H9 (cell line): ENCODE results near the gene RALGAPA2. TPM values are rescaled to one million over a fixed set of nuclear protein-coding genes. Genes with fewer than 3 reads are reported as not detected.

ENCODE experiments used
- DNase-seq: peaks from one replicate; pipeline ENCODE4 v3.0.0-alpha.2; 2017
- H2AFZ ChIP-seq: one replicate; pipeline ENCODE4 v1.6.1; 2013; ENCODE audit warnings: mild to moderate bottlenecking, low read length, control low read depth, moderate library complexity
- H2AK5ac ChIP-seq: 2 replicates; pipeline ENCODE4 v1.6.1; 2013; ENCODE audit warnings: low read length, control low read depth, mixed read lengths; ENCODE audit not compliant: insufficient read length
- H2BK120ac ChIP-seq: one replicate; pipeline ENCODE4 v1.6.1; 2013; ENCODE audit warnings: low read depth, mild to moderate bottlenecking, low read length, control low read depth, inconsistent platforms; ENCODE audit not compliant: poor library complexity, severe bottlenecking
- H2BK12ac ChIP-seq: 2 replicates; pipeline ENCODE4 v1.6.1; 2013; ENCODE audit warnings: low read length, control low read depth, mixed read lengths, low read depth; ENCODE audit not compliant: insufficient read length
- H2BK15ac ChIP-seq: 2 replicates; pipeline ENCODE4 v1.6.1; 2013; ENCODE audit warnings: low read depth, low read length, control low read depth
- H2BK20ac ChIP-seq: one replicate; pipeline ENCODE4 v1.6.1; 2013; ENCODE audit warnings: low read depth, mild to moderate bottlenecking, low read length, control low read depth, inconsistent platforms; ENCODE audit not compliant: poor library complexity, severe bottlenecking
- H2BK5ac ChIP-seq: 2 replicates; pipeline ENCODE4 v1.6.1; 2013; ENCODE audit warnings: low read length, control low read depth, mixed read lengths; ENCODE audit not compliant: insufficient read length
- H3K14ac ChIP-seq: 2 replicates; pipeline ENCODE4 v1.6.1; 2013; ENCODE audit warnings: low read length, control low read depth; ENCODE audit not compliant: insufficient read depth
- H3K18ac ChIP-seq: 2 replicates; pipeline ENCODE4 v1.6.1; 2013; ENCODE audit warnings: low read depth, mild to moderate bottlenecking, mixed read lengths, low read length, control low read depth; ENCODE audit not compliant: insufficient read length
- H3K23ac ChIP-seq: 2 replicates; pipeline ENCODE4 v1.6.1; 2013; ENCODE audit warnings: low read length, control low read depth, mixed read lengths, low read depth; ENCODE audit not compliant: insufficient read length
- H3K23me2 ChIP-seq: 2 replicates; pipeline ENCODE4 v1.6.1; 2013; ENCODE audit warnings: low read depth, mild to moderate bottlenecking, mixed read lengths, low read length, control low read depth; ENCODE audit not compliant: insufficient read length, poor library complexity, severe bottlenecking
- H3K27ac ChIP-seq: 2 replicates; pipeline ENCODE4 v1.5.1; 2013; ENCODE audit warnings: low read length, control low read depth, mixed read lengths, low read depth; ENCODE audit not compliant: insufficient read length
- H3K27me3 ChIP-seq: 2 replicates; pipeline ENCODE4 v1.6.1; 2013; ENCODE audit warnings: low read length, control low read depth, inconsistent platforms; ENCODE audit not compliant: insufficient read depth
- H3K4ac ChIP-seq: 2 replicates; pipeline ENCODE4 v1.6.1; 2013; ENCODE audit warnings: low read depth, mild to moderate bottlenecking, control low read depth, inconsistent platforms, low read length, moderate library complexity
- H3K4me1 ChIP-seq: 2 replicates; pipeline ENCODE4 v1.6.1; 2013; ENCODE audit warnings: low read length, control low read depth, inconsistent platforms; ENCODE audit not compliant: insufficient read depth
- H3K4me2 ChIP-seq: 2 replicates; pipeline ENCODE4 v1.6.1; 2013; ENCODE audit warnings: low read length, control low read depth, mixed read lengths; ENCODE audit not compliant: insufficient read length, insufficient read depth
- H3K56ac ChIP-seq: 2 replicates; pipeline ENCODE4 v1.6.1; 2013; ENCODE audit warnings: low read depth, mild to moderate bottlenecking, mixed read lengths, low read length, control low read depth; ENCODE audit not compliant: insufficient read length
- H3K79me1 ChIP-seq: 2 replicates; pipeline ENCODE4 v1.6.1; 2013; ENCODE audit warnings: low read depth, mild to moderate bottlenecking, moderate library complexity, low read length, control low read depth, inconsistent platforms; ENCODE audit not compliant: insufficient read depth, poor library complexity, severe bottlenecking
- H3K79me2 ChIP-seq: 2 replicates; pipeline ENCODE4 v1.6.1; 2013; ENCODE audit warnings: low read length, control low read depth, inconsistent platforms; ENCODE audit not compliant: insufficient read depth
- H3K9ac ChIP-seq: 2 replicates; pipeline ENCODE4 v1.6.1; 2013; ENCODE audit warnings: low read length, control low read depth, mixed read lengths; ENCODE audit not compliant: insufficient read length; ENCODE audit errors: extremely low read depth
- H3K9me3 ChIP-seq: one replicate; pipeline ENCODE4 v1.6.1; 2013; ENCODE audit warnings: low read depth, low read length, inconsistent platforms; ENCODE audit not compliant: control insufficient read depth
- H3T11ph ChIP-seq: one replicate; pipeline ENCODE4 v1.6.1; 2013; ENCODE audit warnings: mild to moderate bottlenecking, low read length, control low read depth, inconsistent platforms
- H4K20me1 ChIP-seq: one replicate; pipeline ENCODE4 v1.6.1; 2013; ENCODE audit not compliant: control insufficient read depth, insufficient read length, insufficient read depth
- H4K5ac ChIP-seq: 2 replicates; pipeline ENCODE4 v1.6.1; 2013; ENCODE audit warnings: low read depth, mild to moderate bottlenecking, mixed read lengths, low read length, control low read depth; ENCODE audit not compliant: insufficient read length
- H4K8ac ChIP-seq: replicated peaks from 2 replicates; pipeline ENCODE4 v1.6.1; 2013; ENCODE audit warnings: low read length, control low read depth, mixed read lengths, low read depth; ENCODE audit not compliant: insufficient read length
- H4K91ac ChIP-seq: 2 replicates; pipeline ENCODE4 v1.6.1; 2013; ENCODE audit warnings: low read depth, mild to moderate bottlenecking, moderate library complexity, mixed read lengths, low read length, control low read depth; ENCODE audit not compliant: insufficient read length
- H3K27ac Mint-ChIP-seq, 3 experiments: 2 replicates in 2 of 3; 3 replicates in 1 of 3; pipeline ENCODE4 v1.8.0; 2020 to 2021; ENCODE audit warnings: mixed read lengths in 3 of 3, mild to moderate bottlenecking in 1 of 3, moderate library complexity in 1 of 3
- H3K27me3 Mint-ChIP-seq: 2 replicates; pipeline ENCODE4 v1.8.0; 2021; ENCODE audit warnings: low read depth, mild to moderate bottlenecking, moderate library complexity, mixed read lengths
- H3K36me3 Mint-ChIP-seq, 3 experiments: 2 replicates in 2 of 3; 3 replicates in 1 of 3; pipeline ENCODE4 v1.8.0; 2020 to 2021; ENCODE audit warnings: low read depth in 3 of 3, mixed read lengths in 3 of 3; ENCODE audit not compliant: insufficient read depth in 1 of 3
- H3K4me1 Mint-ChIP-seq, 2 experiments: 2 replicates each; pipeline ENCODE4 v1.8.0; 2020; ENCODE audit warnings: mixed read lengths in 2 of 2
- H3K4me3 Mint-ChIP-seq, 2 experiments: 2 replicates in 1 of 2; 3 replicates in 1 of 2; pipeline ENCODE4 v1.8.0; 2020 to 2021; ENCODE audit warnings: mild to moderate bottlenecking in 2 of 2, mixed read lengths in 2 of 2, moderate library complexity in 1 of 2
- H3K9me3 Mint-ChIP-seq, 2 experiments: 2 replicates in 1 of 2; 3 replicates in 1 of 2; pipeline ENCODE4 v1.8.0; 2020; ENCODE audit warnings: mild to moderate bottlenecking in 2 of 2, mixed read lengths in 2 of 2, moderate library complexity in 1 of 2
- CTCF ChIP-seq: fragments of 200-600 bp; sonication (generic); conservative IDR thresholded peaks from 3 replicates; pipeline ENCODE4 v1.8.0; 2021; ENCODE audit warnings: antibody characterized with exemption, mild to moderate bottlenecking
- whole genome bisulfite sequencing: extraction: QIAGEN DNeasy Blood & Tissue Kit; methylation state at CpG from one replicate; pipeline ENCODE4 v1.1.7; 2013; ENCODE audit warnings: missing lambda C conversion rate, low lambda C conversion rate, mixed read lengths; ENCODE audit not compliant: insufficient read length; ENCODE audit errors: extremely low coverage; 5-methylcytosine and 5-hydroxymethylcytosine counted together
- total RNA-seq: library from RNA; stranded (reverse); gene quantifications from 2 replicates; pipeline ENCODE4 v1.2.1, GENCODE V29; 2021

Gene RALGAPA2
- total RNA-seq, 1 experiment from 2014 or later, result 16.6 TPM

DNA sequence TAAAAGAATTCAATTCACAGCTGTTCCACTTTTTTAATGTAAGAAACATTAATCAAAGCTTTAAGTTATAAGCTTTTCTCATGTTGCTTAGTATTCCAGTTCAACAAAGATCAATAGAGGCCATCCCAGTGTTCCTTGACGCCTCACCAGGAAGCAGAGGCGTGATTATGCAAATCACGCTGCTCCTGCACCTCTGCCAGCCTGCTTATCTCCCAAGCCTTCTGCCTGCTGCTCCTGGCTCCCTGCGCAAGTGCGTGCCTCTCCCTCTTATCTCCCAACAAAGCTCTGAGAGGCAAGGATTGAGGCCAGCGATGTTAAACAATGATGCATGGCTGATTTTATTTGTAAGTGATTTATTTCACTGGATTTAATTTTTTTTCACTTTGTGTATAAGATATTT, 301.8 kb downstream of the RALGAPA2 start:
- peak; percentile 75 for DNase-seq
- Histone ChIP-seq H4K8ac (no peak overlapping the region), H3K23ac (no peak overlapping the region), H2BK15ac (no peak overlapping the region), H2BK20ac (no peak overlapping the region), H2BK12ac (no peak overlapping the region), H3K9ac (no peak overlapping the region), H3K27ac (no peak overlapping the region), H2BK120ac (no peak overlapping the region), H3K4me1 (peaks cover 3% of the 10 kb centered on the region; the same call in 1 of the 2 replicates), H3K27me3 (no peaks in the 10 kb centered on the region), H3K23me2 (no peaks in the 10 kb centered on the region), H3K79me1 (no peaks in the 10 kb centered on the region), H2BK5ac (no peak overlapping the region), H4K91ac (no peak overlapping the region), H3K18ac (no peak overlapping the region), H3K14ac (no peak overlapping the region; the same call in 1 of the 2 replicates), H3K4me2 (no peak overlapping the region), H3K79me2 (no peaks in the 10 kb centered on the region), H4K5ac (no peak overlapping the region), H4K20me1 (no peaks in the 10 kb centered on the region), H3K56ac (no peak overlapping the region), H2AFZ (no peak overlapping the region), H3K4ac (no peak overlapping the region), H3T11ph (no peak overlapping the region), H2AK5ac (no peak overlapping the region), H3K9me3 (no peaks in the 10 kb centered on the region)
- Mint-ChIP-seq H3K27me3 (peaks cover 3% of the 10 kb centered on the region; the same call in 1 of the 2 replicates), H3K4me1 (peaks cover 52 to 55% of the 10 kb centered on the region in 2 experiments), H3K27ac (peak overlapping the region in 1 of 3 experiments; percentile 76; a peak in 2 of 7 replicates), H3K9me3 (no peaks in the 10 kb centered on the region), H3K36me3 (no peaks in the 10 kb centered on the region), H3K4me3 (no peak overlapping the region)
- no CpG with 5 or more reads among the region's 6 CpGs for WGBS
- no peak for TF ChIP-seq CTCF
